Uterus (tissue), 4 donors: ENCODE results near the gene ZDHHC14. TPM values are rescaled to one million over a fixed set of nuclear protein-coding genes. Genes with fewer than 3 reads are reported as not detected.

Experiments used
- DNase-seq, 2 donors: peaks; one replicate each; pipeline ENCODE4 v3.0.0-alpha.2; 2019 to 2020
- H3K27ac ChIP-seq, 2 donors: fragments of 200-600 bp; sonication (generic); 1 replicate in 1 of 2; 2 replicates in 1 of 2; pipeline ENCODE4 v1.5.1; 2016 to 2018
- H3K27me3 ChIP-seq, 2 donors: fragments of 200-600 bp; sonication (generic); one replicate each; pipeline ENCODE4 v1.5.1; 2018 to 2019; ENCODE audit warnings: control low read depth in 1 of 2
- H3K36me3 ChIP-seq, 2 donors: fragments of 200-600 bp; sonication (generic); one replicate each; pipeline ENCODE4 v1.5.1; 2019; ENCODE audit warnings: control low read depth in 1 of 2
- H3K4me1 ChIP-seq, 2 donors: fragments of 200-600 bp; sonication (generic); one replicate each; pipeline ENCODE4 v1.5.1; 2018 to 2019; ENCODE audit warnings: control low read depth in 1 of 2
- H3K4me3 ChIP-seq, 2 donors: fragments of 200-600 bp; sonication (generic); 1 replicate in 1 of 2; 2 replicates in 1 of 2; pipeline ENCODE4 v1.5.1; 2018 to 2019; ENCODE audit warnings: mild to moderate bottlenecking in 1 of 2
- H3K9me3 ChIP-seq, 2 donors: fragments of 200-600 bp; sonication (generic); one replicate each; pipeline ENCODE4 v1.5.1; 2019; ENCODE audit warnings: control low read depth in 1 of 2
- CTCF ChIP-seq, 4 experiments: fragments of 200-600 bp in 2 of 4; fragments of 450-650 bp in 2 of 4; sonication (generic) in 2 of 4; IDR thresholded peaks; one replicate each; pipeline ENCODE4 v1.5.1; 2016 to 2019; ENCODE audit warnings: antibody characterized with exemption in 4 of 4, mild to moderate bottlenecking in 2 of 4, moderate library complexity in 1 of 4
- POLR2A ChIP-seq, 2 donors: fragments of 450-650 bp; IDR thresholded peaks; one replicate each; pipeline ENCODE4 v1.6.1; 2016; ENCODE audit warnings: antibody characterized with exemption in 2 of 2, mild to moderate bottlenecking in 1 of 2, moderate library complexity in 1 of 2
- intact Hi-C: fragments of 100-400 bp; cut with DNase I; formaldehyde crosslinking; loops from one replicate; pipeline ENCODE4 v1.15.1; 2023; ENCODE audit warnings: low total_unique reads
- total RNA-seq, 4 donors: library from RNA; depleted of rRNA in 3 of 4; stranded (reverse); fragments of >200 nt in 3 of 4; gene quantifications; one replicate each; pipeline versions ENCODE4 v1.1.0 to v1.2.4, GENCODE V29; 2014 to 2023
- donor health status: DM: yes; HTN: yes; CAD: no.

ZDHHC14 gene
- total RNA-seq, 4 donors from 2014 or later = 5.6 to 28.3 (median 12.9) TPM

- H3K4me3 ChIP-seq = no peak overlapping the region
- no peaks in the 10 kb centered on the region for H3K27me3 ChIP-seq
- H3K4me1 ChIP-seq = peaks cover 4 to 6% of the 10 kb centered on the region in 2 donors
- no peaks in the 10 kb centered on the region for H3K36me3 ChIP-seq
- DNase-seq = no peak
- H3K27ac ChIP-seq = peak overlapping the region; percentile 84 to 88
- H3K9me3 ChIP-seq = no peaks in the 10 kb centered on the region
- no peak for TF ChIP-seq CTCF (IDR thresholded peaks at IDR 0.05)
- intact Hi-C loops = no loop called here
These were observed 235.0 kb downstream of the ZDHHC14 start for GRCh38 chr6:157615951-157616350.

GRCh38 chr6:157620944-157621343, 240.0 kb downstream of the ZDHHC14 start:
- Histone ChIP-seq H3K9me3 (no peaks in the 10 kb centered on the region), H3K27me3 (no peaks in the 10 kb centered on the region), H3K27ac (peak overlapping the region; percentile 52 to 57), H3K36me3 (no peaks in the 10 kb centered on the region), H3K4me1 (peaks cover 0 to under 1% of the 10 kb centered on the region in 2 donors), H3K4me3 (no peak overlapping the region)
- intact Hi-C loops = no loop called here
- no peak for DNase-seq
- TF ChIP-seq CTCF (IDR thresholded peaks at IDR 0.05) = no peak
- TF ChIP-seq POLR2A (IDR thresholded peaks at IDR 0.05) = no peak

GRCh38 chr6:157621406-157621805, 240.4 kb downstream of the ZDHHC14 start:
- TF ChIP-seq CTCF (IDR thresholded peaks at IDR 0.05) (no peak), POLR2A (IDR thresholded peaks at IDR 0.05) (no peak)
- peak overlapping the region; percentile 52 to 57 for H3K27ac ChIP-seq
- no peaks in the 10 kb centered on the region for H3K4me1 ChIP-seq
- H3K36me3 ChIP-seq = no peaks in the 10 kb centered on the region
- no peaks in the 10 kb centered on the region for H3K9me3 ChIP-seq
- intact Hi-C loops = no loop called here
- H3K27me3 ChIP-seq = no peaks in the 10 kb centered on the region
- DNase-seq = no peak
- H3K4me3 ChIP-seq = no peak overlapping the region

- Histone ChIP-seq H3K4me3 (no peak overlapping the region), H3K27ac (peak overlapping the region; percentile 12 to 52), H3K36me3 (no peaks in the 10 kb centered on the region), H3K27me3 (no peaks in the 10 kb centered on the region), H3K9me3 (no peaks in the 10 kb centered on the region), H3K4me1 (no peaks in the 10 kb centered on the region)
- no peak for DNase-seq
- no peak for TF ChIP-seq POLR2A (IDR thresholded peaks at IDR 0.05)
- no peak for TF ChIP-seq CTCF (IDR thresholded peaks at IDR 0.05)
- intact Hi-C loops = no loop called here
These were observed 241.4 kb downstream of the ZDHHC14 start for GRCh38 chr6:157622427-157622826.

GRCh38 chr6:157625111-157625510, 244.1 kb downstream of the ZDHHC14 start:
- Histone ChIP-seq H3K9me3 (no peaks in the 10 kb centered on the region), H3K27ac (peak overlapping the region; percentile 78 to 90), H3K4me1 (peaks cover 0 to 3% of the 10 kb centered on the region in 2 donors), H3K36me3 (no peaks in the 10 kb centered on the region), H3K27me3 (no peaks in the 10 kb centered on the region), H3K4me3 (no peak overlapping the region)
- intact Hi-C loops = no loop called here
- peak; percentile 69 for DNase-seq
- no peak for TF ChIP-seq POLR2A (IDR thresholded peaks at IDR 0.05)
- TF ChIP-seq CTCF (IDR thresholded peaks at IDR 0.05) = no peak
